HUES64 (cell line): ENCODE data around the gene MCAM.

Experiments
- H3K27ac ChIP-seq: 2 replicates; pipeline ENCODE4 v1.7.0; 2013; ENCODE audit warnings: low read depth, low read length, inconsistent platforms
- H3K27me3 ChIP-seq: 2 replicates; pipeline ENCODE4 v1.6.1; 2013; ENCODE audit warnings: mild to moderate bottlenecking, low read length; ENCODE audit not compliant: insufficient read depth
- H3K36me3 ChIP-seq: 2 replicates; pipeline ENCODE4 v1.6.1; 2013; ENCODE audit warnings: mild to moderate bottlenecking, low read length; ENCODE audit not compliant: insufficient read depth
- H3K4me1 ChIP-seq: 2 replicates; pipeline ENCODE4 v1.6.1; 2013; ENCODE audit warnings: mild to moderate bottlenecking, low read length, moderate library complexity; ENCODE audit not compliant: insufficient read depth
- H3K4me3 ChIP-seq: 2 replicates; pipeline ENCODE4 v1.5.1; 2013; ENCODE audit warnings: mild to moderate bottlenecking, low read length, moderate library complexity
- H3K9ac ChIP-seq: 2 replicates; pipeline ENCODE4 v1.6.1; 2013; ENCODE audit warnings: mild to moderate bottlenecking, low read depth, low read length
- H3K9me3 ChIP-seq: 2 replicates; pipeline ENCODE4 v1.6.1; 2013; ENCODE audit warnings: low read depth, low read length; ENCODE audit not compliant: insufficient read depth
- WGBS: fragments of 150-250, 120-280 bp; methylation state at CpG from one replicate; pipeline ENCODE4 v1.1.7; 2013; ENCODE audit warnings: missing lambda C conversion rate; 5-methylcytosine and 5-hydroxymethylcytosine counted together

MCAM gene

DNA sequence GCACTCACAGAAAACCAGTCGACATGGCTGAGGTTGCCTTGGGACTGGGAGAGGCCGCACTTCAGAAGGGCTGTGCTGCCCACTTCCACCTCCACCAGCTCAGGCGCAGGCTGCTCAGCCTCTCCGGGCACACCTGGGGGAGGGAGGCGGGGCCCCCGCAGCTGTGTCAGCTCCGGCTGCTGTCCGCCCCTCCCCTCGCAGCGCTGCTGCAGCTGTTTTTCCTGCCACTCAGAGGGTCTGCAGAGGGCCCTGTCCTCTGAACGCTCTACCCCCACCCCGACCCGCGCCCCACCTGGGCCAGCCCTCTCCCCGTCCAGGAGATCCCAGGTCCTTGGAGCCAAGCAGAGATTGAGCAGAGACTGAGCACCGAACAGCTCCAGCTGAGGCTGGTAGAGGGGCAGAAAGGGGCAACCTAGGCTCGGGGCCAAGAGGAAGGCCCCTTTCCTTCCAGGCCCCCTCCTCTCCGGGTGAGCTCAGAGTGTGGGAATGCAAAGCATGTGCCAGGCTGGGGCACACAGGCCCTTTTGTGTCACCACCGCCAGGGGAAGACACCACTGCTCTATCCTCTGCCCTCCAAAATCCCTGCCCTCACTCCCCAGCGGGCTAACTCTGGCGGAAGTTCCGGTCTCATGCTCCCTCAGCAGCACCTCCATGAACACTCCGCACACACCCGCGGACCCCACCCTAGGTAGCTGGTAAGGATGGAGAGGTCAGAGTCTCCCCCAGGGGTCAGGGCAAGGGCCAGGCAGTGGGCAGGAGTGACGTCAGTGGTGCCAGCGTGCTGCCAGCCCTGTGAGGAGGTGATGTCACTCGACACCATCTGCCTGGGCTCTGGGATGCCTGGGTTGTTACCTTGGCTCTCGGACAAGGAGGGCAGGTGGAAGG, 1.6 kb downstream of the MCAM start:
- Histone ChIP-seq H3K9me3 (no peaks in the 10 kb centered on the region), H3K36me3 (peaks cover 32% of the 10 kb centered on the region), H3K27ac (no peak overlapping the region), H3K4me1 (peaks cover 37% of the 10 kb centered on the region), H3K9ac (peak overlapping the region; percentile 68; the same call in 1 of the 2 replicates), H3K27me3 (peaks cover 34% of the 10 kb centered on the region), H3K4me3 (peak overlapping the region; percentile 70)
- 8% methylated on average over 29 of the region's 29 CpGs for whole genome bisulfite sequencing

- Histone ChIP-seq H3K4me3 (peak overlapping the region; percentile 70), H3K27ac (no peak overlapping the region), H3K27me3 (peaks cover 34% of the 10 kb centered on the region), H3K9ac (peak overlapping the region; percentile 39; the same call in 1 of the 2 replicates), H3K4me1 (peaks cover 32% of the 10 kb centered on the region), H3K36me3 (peaks cover 38% of the 10 kb centered on the region), H3K9me3 (no peaks in the 10 kb centered on the region)
- WGBS, result 85% methylated on average over 18 of the region's 18 CpGs
Observed at GRCh38 chr11:119314726-119315125, 2.2 kb downstream of the MCAM start.

DNA sequence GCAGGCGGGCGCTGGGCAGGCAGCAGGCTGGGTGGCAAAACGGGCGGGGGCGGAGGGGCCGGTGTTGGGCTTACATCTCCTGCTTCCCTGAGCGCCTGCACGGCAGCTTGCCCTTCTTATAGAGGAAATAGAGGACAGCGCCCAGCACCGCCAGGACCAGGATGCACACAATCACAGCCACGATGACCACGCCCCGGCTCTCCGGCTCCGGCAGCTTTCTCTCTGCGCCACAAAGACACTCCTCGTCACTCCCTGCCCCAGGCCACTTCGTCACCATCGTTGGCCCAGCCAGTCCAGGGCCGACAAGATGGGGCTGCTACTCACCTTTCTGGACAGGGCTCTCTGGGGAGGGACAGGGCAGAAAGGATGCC, 6.3 kb downstream of the MCAM start:
- Histone ChIP-seq H3K27me3 (peaks cover 11% of the 10 kb centered on the region), H3K9ac (no peak overlapping the region), H3K4me3 (no peak overlapping the region), H3K36me3 (peaks cover 67% of the 10 kb centered on the region), H3K9me3 (no peaks in the 10 kb centered on the region), H3K4me1 (peaks cover 8% of the 10 kb centered on the region; the same call in 1 of the 2 replicates), H3K27ac (no peak overlapping the region)
- WGBS, result 94% methylated on average over 20 of the region's 20 CpGs

DNA sequence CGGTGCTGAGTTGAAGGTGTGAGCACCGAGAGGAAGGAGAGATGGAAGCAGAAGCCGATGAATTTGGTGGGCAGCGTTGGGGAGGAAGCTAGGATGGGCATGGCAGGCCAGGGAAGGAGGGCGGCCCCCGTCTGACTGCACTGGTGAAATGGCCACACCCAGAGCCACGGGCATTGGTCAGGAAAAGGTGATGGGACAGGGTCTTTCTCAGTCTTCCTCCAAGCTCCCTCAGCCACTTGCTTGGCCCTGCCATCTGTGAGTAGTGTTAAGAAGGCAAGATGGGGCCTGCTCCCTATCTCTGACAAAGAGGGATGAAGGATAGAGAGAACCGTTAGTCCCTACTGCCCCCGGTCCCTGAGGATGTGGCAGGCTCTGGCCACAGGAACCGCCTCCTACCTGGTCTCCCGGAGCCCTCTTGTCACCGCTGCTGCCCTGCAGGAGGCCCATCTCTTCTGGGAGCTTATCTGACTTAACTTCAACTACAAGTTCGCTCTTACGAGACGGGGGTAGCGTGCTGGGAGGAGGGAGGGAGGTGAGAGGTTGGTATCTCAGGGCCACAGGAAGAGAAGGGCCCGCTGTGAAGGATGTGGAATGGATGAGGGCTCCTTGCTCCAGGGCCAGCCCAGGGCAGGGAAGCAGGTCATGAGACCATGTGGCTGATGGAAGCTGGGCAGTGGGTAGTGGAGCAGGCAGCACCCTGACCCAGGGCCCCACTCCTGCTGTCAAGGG, 6.8 kb downstream of the MCAM start:
- Histone ChIP-seq H3K9me3 (no peaks in the 10 kb centered on the region), H3K9ac (no peak overlapping the region), H3K4me1 (peaks cover 8% of the 10 kb centered on the region; the same call in 1 of the 2 replicates), H3K27ac (no peak overlapping the region), H3K4me3 (no peak overlapping the region), H3K36me3 (peaks cover 68% of the 10 kb centered on the region), H3K27me3 (peaks cover 6% of the 10 kb centered on the region)
- WGBS, result 91% methylated on average over 17 of the region's 17 CpGs

- Histone ChIP-seq H3K27me3 (no peaks in the 10 kb centered on the region), H3K9me3 (no peaks in the 10 kb centered on the region), H3K36me3 (peaks cover 66% of the 10 kb centered on the region), H3K4me3 (no peak overlapping the region), H3K4me1 (peaks cover 3% of the 10 kb centered on the region; the same call in 1 of the 2 replicates), H3K27ac (no peak overlapping the region), H3K9ac (no peak overlapping the region)
- WGBS, result 92% methylated on average over 11 of the region's 11 CpGs
Observed at GRCh38 chr11:119309411-119309810, 7.5 kb downstream of the MCAM start.

DNA sequence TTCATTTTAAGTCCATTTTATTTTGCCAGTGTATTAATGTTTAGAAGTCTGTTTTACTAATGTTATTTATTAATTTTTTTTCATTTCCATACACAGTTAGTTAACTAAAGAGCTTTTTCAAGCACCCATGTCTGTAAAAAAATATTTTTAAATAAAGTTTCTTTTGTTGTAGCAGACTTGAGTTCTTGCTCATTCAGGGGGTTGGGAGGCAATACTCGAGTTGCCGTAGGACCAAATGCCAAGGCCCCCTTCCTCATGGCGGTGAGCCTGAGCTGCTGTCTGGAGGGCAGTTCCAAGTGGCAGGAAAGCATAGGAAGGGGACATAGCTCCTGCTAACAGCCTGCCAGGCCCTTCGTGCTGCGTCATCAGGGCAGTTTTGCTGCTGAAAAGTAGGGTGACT, 9.0 kb downstream of the MCAM start:
- 87% methylated on average over 5 of the region's 5 CpGs for WGBS
- Histone ChIP-seq H3K27ac (no peak overlapping the region), H3K4me1 (peaks cover 3% of the 10 kb centered on the region; the same call in 1 of the 2 replicates), H3K36me3 (peaks cover 68% of the 10 kb centered on the region), H3K27me3 (no peaks in the 10 kb centered on the region), H3K4me3 (no peak overlapping the region), H3K9me3 (no peaks in the 10 kb centered on the region), H3K9ac (no peak overlapping the region)

DNA sequence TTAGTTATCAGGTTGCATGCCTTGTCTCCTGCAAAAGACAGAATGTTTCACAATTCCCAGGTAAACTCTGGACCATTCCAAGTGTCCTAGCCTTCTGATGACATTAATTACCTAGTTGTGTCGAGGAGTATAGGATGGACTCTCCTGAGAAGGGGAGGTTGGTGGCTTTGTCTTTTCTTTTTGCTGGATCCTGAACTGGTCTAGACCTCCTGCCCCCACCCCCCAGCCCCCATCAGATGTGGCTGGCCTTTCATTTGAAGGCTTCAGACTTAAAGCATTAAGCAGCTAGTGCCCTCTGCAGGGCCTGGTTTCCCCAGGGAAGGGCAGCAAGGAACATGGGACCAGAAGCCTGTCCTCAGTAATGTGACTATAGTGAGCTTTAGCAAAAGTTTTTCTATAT, 9.7 kb downstream of the MCAM start:
- H3K36me3 ChIP-seq, result peaks cover 68% of the 10 kb centered on the region
- H3K4me1 ChIP-seq, result peaks cover 3% of the 10 kb centered on the region; the same call in 1 of the 2 replicates
- WGBS, result 60% methylated on average over 1 of the region's 1 CpG
- no peak overlapping the region for H3K27ac ChIP-seq
- no peak overlapping the region for H3K9ac ChIP-seq
- no peaks in the 10 kb centered on the region for H3K27me3 ChIP-seq
- H3K4me3 ChIP-seq, result no peak overlapping the region
- no peaks in the 10 kb centered on the region for H3K9me3 ChIP-seq

- Histone ChIP-seq H3K4me1 (peaks cover 3% of the 10 kb centered on the region; the same call in 1 of the 2 replicates), H3K4me3 (no peak overlapping the region), H3K27ac (peak overlapping the region; percentile 5; the same call in 1 of the 2 replicates), H3K9me3 (no peaks in the 10 kb centered on the region), H3K27me3 (no peaks in the 10 kb centered on the region), H3K9ac (no peak overlapping the region), H3K36me3 (peaks cover 71% of the 10 kb centered on the region)
- 90% methylated on average over 5 of the region's 5 CpGs for WGBS
Observed at GRCh38 chr11:119306373-119306890, 10.5 kb downstream of the MCAM start.

DNA sequence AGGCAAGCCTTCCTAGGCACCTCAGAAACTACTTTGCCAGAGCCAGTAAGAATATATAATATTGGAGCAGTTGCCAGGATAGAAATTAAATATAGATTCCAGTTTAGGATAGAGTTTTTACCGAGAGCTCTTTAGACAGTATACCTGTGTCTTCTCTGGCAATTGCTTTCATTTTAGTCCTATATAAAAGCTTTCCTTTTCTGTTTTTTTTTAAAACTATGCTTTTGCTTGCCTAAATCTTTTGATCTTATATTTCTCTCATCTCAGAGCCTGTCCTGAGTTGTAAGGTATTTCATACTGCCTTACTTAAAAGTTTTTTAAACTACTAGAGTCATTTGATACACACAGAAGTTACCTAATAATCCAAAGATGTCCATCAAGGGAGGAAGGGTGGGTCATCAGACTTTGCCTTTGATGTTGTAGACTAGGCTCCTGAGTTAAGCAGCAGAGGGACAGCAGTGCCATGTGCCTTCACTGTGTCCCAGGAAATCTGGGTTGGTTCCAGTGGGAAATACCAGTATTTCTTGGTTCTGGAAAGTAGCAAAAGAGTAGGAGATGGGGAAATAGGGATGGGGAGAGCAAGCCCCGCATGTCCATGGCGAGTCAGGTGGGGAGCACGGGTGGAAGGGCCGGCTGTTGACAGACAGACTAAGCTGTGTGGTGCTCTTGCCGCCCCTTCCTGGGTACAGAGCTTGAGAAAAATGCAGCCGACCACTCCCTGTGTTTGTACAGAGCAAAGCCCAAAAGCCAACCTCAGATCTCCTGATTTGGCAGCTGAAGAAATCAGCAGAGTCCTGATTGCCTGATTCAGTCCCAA, 11.2 kb downstream of the MCAM start:
- Histone ChIP-seq H3K4me3 (no peak overlapping the region), H3K27ac (no peak overlapping the region), H3K4me1 (peaks cover 3% of the 10 kb centered on the region; the same call in 1 of the 2 replicates), H3K9ac (no peak overlapping the region), H3K9me3 (no peaks in the 10 kb centered on the region), H3K27me3 (no peaks in the 10 kb centered on the region), H3K36me3 (peaks cover 74% of the 10 kb centered on the region)
- WGBS, result 91% methylated on average over 7 of the region's 7 CpGs

- Histone ChIP-seq H3K27ac (no peak overlapping the region), H3K36me3 (peaks cover 77% of the 10 kb centered on the region), H3K4me3 (no peak overlapping the region), H3K27me3 (no peaks in the 10 kb centered on the region), H3K9ac (no peak overlapping the region), H3K9me3 (no peaks in the 10 kb centered on the region), H3K4me1 (peaks cover 3% of the 10 kb centered on the region; the same call in 1 of the 2 replicates)
- WGBS, result 91% methylated on average over 5 of the region's 5 CpGs
Observed at GRCh38 chr11:119303227-119303718, 13.7 kb downstream of the MCAM start.
